MM.1S (cell line): ENCODE data around the gene KIRREL1.

Experiments used
- EZH2 ChIP-seq: fragments of 300-600 bp; sonication (generic); optimal IDR thresholded peaks from 2 replicates; pipeline ENCODE3; 2017; ENCODE audit warnings: low read depth, mild to moderate bottlenecking, antibody characterized with exemption, low read length, mixed read lengths
- TF ChIP-seq, protein P1 (sequence below): fragments of 300-600 bp; sonication (generic); IDR thresholded peaks from 2 replicates; pipeline ENCODE4 v1.5.1; 2016; ENCODE audit warnings: antibody characterized with exemption, low read length, mixed read lengths

GRCh38 chr1:158121604-158122254 lies 128.3 kb downstream of the KIRREL1 start:
- TF ChIP-seq, protein P1, sequence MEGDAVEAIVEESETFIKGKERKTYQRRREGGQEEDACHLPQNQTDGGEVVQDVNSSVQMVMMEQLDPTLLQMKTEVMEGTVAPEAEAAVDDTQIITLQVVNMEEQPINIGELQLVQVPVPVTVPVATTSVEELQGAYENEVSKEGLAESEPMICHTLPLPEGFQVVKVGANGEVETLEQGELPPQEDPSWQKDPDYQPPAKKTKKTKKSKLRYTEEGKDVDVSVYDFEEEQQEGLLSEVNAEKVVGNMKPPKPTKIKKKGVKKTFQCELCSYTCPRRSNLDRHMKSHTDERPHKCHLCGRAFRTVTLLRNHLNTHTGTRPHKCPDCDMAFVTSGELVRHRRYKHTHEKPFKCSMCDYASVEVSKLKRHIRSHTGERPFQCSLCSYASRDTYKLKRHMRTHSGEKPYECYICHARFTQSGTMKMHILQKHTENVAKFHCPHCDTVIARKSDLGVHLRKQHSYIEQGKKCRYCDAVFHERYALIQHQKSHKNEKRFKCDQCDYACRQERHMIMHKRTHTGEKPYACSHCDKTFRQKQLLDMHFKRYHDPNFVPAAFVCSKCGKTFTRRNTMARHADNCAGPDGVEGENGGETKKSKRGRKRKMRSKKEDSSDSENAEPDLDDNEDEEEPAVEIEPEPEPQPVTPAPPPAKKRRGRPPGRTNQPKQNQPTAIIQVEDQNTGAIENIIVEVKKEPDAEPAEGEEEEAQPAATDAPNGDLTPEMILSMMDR, result peak; percentile 93
- TF ChIP-seq EZH2, result no peak
